NCI-H187 (cell line): Measurements from ENCODE around the gene WLS.
"Not testable (repeated sequence)": the region's sequence is repeated elsewhere in the genome, so short reads cannot be mapped to it uniquely, and the experiment has no call there.

Experiments
- DNase-seq, 2 experiments: peaks; one replicate each; lab custom pipeline; 2025; lab: John Stamatoyannopoulos, UW

The WLS gene

GRCh38 chr1:68198752-68199151, 33.6 kb downstream of the WLS start:
- DNase-seq: no peak

GRCh38 chr1:68197891-68198290, 34.4 kb downstream of the WLS start:
- no peak for DNase-seq

- no peak for DNase-seq
Observed at GRCh38 chr1:68197461-68197860, 34.9 kb downstream of the WLS start.

GRCh38 chr1:68196676-68197075, 35.6 kb downstream of the WLS start:
- DNase-seq: no peak

- DNase-seq: no peak
Observed at GRCh38 chr1:68191717-68192116, 40.6 kb downstream of the WLS start.

DNA sequence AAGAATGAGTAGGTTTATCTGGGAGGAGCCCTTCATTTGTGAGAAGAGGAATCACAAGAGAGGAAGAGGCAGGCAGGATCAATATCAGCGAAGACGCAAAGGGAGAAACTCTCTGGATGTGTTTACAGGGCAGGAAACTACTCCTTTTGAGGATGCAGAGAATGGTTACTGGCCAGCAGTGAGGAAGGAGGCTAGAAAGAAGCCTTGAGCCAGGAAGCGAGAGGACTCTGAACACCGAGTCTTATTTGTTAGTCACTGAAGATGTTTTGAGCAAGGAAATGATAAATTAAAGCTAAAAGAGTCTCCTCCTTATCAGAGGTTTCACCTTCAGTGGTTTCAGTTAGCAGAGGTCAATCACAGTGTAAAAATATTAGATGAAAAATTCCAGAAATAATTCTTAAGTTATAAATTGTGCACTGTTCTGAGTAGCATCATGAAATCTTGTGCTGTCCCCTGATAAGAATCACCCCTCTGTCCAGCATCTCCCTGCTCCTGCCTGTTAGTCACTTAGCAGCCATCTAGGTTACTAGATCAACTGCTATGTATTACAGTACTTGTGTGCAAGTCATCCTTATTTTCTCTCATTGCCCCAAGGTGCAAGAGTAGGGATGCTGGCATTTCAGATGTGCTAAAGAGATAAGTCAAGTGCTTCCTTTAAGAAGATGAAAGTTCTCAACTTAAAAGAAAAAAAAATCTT, 43.5 kb downstream of the WLS start:
- DNase-seq: no peak

DNA sequence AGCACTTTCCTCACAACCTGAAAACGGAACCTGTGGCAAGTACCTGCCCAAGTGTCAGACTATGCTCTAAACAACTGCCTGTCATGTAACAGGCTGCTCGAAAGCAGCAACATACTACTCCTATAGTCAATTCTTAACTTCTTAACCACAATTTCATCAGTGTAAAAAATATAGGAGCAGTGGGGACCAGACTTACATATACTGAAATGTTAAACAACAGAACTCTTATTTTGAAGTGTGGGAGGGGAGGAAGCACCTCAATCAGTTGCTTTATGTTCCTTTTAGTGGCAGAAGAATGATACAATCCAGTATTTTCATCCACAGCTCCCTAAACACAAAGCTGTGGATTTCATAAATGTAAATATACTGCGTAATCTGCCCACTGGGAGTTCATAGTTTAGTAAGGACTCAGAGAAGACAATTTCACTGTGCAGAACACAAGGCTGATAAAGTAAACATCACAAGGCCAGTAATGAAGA, 44.2 kb downstream of the WLS start:
- DNase-seq: no peak

- DNase-seq: no peak
Observed at GRCh38 chr1:68185743-68186142, 46.6 kb downstream of the WLS start.

GRCh38 chr1:68183895-68184294, 48.4 kb downstream of the WLS start:
- no peak for DNase-seq

DNA sequence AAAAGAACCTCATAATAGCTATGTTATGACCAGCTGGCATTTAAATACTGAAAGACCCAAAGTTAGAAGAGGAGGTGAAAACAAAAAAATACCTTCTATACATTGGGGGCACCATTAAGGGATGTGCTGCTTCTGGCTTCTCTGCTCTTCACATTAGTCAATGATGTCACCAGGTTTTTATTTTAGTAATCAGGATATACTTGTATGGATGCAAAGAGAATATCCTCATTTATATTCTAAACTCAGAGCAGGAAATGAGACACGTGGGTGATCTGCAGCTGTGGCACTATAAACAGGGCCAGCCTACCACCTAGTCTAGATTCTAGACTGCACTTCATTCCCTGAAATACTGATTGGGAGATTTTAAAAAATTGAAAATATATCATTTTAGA, 51.2 kb downstream of the WLS start:
- no peak for DNase-seq

- no peak for DNase-seq
Observed at GRCh38 chr1:68180441-68181164, 51.7 kb downstream of the WLS start.

GRCh38 chr1:68178821-68179490, 53.4 kb downstream of the WLS start:
- no peak for DNase-seq

DNA sequence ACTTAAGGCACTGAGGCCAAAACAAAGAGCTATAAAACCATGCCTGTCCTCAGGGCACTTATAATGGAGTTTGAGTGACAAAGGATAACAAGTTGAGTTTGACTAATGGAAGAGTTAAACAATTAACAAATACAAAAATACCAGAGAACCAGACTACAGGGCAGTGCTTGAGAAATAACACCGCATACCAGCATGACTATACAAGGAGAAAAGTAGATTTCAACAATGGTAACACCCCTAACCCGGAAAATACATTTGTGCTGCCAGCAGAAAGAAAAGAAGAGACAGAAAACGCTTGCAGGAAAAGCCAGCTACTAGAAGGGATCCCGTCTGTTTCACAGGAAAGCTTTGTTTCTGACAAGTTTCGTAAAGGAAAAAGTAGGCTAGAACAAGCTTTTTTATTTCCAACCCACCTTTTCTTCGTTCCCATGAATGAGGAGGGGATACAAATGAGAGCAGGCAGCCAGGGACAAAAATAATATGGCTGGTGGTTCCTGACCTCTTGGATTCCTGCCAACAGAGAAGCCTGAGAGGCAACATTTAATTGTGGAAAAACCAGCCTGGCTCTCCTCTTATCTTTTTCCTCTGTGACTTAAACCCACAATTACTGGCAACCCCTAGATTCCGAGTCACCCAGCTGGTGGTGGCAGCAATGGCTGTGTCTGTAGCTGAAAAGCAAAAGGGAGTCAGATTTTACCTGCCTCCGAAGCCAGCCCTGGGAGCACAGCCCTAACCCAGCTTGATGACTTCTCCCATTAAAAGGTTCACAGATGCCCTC, 56.5 kb downstream of the WLS start:
- no peak for DNase-seq

- DNase-seq: no peak
Observed at GRCh38 chr1:68174738-68175113, 57.6 kb downstream of the WLS start.

DNA sequence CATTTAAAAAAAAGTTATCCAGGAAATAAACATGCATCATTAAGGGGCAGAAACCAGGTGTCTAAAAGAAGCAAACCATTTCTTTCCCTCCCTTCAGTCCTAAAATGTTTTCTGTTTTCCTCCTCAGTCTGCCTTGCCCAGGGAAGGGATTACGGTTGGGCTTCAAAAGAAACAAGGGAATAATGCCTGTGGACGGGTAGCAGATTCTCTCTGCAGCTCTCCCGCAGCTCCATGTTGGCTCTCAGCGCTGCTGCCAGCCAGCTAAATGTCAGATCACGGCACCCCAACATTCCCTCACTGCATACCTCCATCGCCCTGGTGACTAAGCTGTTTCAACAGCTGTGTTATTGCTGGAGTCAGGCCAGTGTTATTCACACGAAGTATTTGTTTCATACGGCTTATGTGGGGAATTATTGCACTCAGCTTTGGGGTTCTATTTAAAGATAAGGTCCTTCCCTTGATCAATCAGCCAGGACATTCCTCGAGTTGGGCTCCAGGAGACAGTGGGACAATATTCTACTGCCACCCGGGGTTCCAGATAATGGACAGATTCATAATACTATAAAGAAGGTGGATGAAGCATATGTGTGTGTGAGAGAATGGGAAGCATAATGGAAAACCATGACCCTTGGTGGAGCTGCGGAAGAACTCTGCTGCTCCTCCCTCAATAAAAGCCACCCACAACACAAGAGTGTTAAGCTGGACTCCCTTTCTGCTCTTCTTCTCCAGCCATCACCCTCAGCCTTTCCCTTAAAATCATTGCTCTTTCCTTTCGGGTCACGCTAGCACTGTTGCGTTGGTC, 58.2 kb downstream of the WLS start:
- DNase-seq: no peak

DNA sequence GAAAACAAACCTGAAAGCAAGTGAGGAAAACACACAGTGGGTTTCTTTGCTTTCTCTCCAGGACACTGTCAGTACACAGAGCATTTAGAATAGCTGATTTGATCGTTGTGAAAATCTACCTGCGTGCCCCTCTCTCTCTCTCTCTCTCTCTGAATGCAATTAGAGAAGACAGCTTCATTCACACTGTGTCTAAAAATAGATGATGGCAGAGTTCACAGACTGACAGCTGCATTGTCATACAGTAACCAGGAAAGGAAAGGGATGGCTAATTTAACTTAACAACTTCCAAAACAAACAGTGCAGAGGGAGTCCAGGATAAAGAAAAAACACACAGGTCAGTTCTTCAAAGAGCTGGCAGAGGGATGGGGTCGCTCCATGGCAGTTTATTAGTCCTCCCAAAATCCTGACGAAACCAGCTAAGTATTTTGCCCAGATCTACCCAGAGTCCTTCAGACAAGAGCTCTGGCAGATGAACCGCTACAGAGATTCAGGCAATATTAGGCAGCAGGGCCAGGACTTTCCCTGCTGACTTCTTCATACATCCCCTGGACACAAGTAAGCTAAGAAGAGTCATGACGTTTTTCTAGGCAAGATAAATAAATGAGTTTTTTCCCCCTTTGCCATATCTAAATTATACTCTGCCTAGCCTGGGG, 58.9 kb downstream of the WLS start:
- no peak for DNase-seq

DNA sequence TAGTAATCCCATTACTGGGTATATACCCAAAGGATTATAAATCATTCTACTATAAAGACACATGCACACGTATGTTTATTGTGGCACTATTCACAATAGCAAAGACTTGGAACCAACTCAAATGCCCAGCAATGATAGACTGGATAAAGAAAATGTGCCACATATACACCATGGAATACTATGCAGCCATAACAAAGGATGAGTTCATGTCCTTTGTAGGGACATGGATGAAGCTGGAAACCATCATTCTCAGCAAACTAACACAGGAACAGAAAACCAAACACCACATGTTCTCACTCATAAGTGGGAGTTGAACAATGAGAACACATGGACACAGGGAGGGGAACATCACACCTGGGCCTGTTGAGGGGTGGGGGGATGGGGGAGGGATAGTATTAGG, 60.5 kb downstream of the WLS start:
- not testable (repeated sequence) for DNase-seq

GRCh38 chr1:68168545-68169171, 63.7 kb downstream of the WLS start:
- no peak for DNase-seq

DNA sequence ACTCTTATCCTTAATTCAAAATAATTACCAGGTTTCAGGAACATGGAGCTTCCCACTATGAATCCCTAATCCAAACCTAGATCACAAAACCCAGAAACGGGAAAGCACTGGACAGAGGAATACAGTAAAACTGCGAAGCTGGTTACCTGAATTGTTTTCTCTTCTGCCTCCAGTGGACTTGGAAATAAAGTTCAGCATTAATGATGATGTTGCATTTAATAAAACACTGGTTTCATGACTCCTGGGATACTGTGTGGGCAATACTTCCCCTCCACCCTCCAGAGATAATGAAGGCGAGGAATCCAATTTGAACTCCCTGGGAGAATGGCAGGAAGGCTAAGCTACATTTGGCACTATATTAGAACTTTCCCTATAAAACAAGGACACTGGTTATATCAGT, 65.1 kb downstream of the WLS start:
- no peak for DNase-seq

DNA sequence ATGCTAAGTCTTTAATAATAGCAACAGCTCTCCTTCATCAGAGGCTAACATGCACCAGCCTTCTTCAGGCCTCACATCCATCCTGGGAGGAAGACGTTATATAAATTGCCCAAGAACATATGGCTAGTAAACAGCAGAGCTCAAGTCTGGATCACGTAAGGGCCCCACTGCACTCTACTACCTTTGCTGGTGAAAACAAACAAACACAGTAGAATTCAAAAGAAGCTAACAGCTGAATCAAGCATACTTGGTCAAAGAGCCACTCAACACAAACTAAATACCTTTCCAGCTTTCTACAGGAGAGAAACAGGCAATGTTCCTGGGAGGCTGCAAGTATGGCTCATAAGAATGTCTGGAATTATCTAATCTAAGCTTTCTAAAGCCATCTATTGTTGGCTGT, 66.0 kb downstream of the WLS start:
- DNase-seq: no peak

DNA sequence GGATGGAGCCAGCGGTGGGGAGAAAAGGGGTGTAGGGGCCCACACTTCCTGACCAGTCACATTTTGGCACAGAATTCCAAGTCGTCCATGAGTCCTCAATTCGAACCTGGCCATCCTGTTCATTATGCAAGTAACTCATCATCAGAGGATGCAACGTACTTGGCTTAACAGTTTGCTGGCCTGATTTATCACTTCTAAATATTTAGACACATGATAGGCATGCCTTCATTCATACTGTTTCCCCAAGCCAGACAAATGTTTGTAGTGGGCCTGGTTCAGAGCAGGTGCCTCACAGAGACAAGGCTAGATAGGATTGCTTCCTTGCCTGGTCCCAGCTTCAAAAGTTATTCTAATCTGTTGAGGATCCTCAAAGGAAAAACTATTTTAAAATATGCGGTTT, 66.7 kb downstream of the WLS start:
- no peak for DNase-seq
